ENCODE measurements around the gene MGME1. TPM values are rescaled to one million over a fixed set of nuclear protein-coding genes. Genes with fewer than 3 reads are reported as not detected.

Gene MGME1
- total RNA-seq, 4 donors from 2014 or later = 7.8 to 23.0 (median 14.9) TPM

DNA sequence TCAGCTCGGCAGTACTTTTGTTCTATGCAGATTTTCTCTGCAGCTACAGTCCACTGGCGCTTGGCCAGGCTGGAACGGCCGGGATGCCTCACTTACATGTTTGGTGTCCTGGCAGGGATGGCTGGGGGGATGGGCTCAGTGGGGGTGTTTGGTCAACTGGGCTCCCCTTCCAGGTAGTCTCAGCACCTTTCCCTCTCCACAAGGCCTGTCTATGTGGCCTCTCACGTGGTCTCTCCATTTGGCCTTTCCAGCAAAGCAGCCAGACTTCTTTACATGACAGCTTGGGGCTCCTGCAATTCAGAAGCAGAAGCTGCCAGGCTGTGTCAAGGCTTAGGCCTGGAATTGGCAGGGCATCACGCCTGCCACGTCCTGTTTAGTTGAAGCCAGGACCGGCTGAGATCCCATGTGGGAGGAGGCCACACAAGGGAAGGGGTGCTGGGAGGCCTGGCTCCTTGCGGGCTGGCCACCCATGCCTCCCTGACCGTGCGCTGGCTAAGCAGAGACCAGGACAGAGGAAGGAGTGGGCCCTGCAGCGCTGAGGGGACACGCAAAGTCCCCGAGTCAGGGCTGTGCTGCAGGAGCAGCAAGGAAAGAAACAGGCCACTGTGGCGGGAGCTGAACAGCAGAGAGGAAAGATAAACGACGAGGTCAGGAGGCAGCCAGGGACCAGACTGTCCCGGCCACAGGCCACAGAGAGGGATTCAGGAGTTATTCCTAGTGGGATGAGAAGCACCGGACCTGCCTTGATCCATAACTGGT is 38.9 kb downstream of the MGME1 start:
- TF ChIP-seq CTCF (IDR thresholded peaks at IDR 0.05; ENCODE audit: low read depth) = no peak

DNA sequence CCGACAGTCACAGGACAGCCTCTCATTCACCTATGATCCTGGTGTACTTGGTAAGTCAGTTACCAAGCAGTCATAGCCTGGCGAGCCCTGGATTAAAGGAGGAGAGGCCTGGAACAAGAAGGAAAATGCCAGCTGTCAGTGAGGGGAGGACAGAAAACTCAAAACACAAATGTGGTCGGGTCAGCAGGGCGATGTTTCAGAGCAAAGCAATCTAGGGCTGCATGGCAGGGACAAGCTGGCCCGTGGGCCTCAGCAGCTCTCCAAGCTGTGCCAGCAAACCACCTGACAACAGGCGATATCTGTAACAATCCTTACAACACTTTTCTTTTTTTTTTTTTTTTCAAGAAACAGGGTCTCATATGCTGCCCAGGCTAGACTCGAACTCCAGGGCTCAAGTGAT is 40.3 kb downstream of the MGME1 start:
- TF ChIP-seq CTCF (IDR thresholded peaks at IDR 0.05; ENCODE audit: low read depth) = no peak

- TF ChIP-seq CTCF (IDR thresholded peaks at IDR 0.05; ENCODE audit: low read depth) = no peak
Measured at GRCh38 chr20:18011482-18011881, 42.7 kb downstream of the MGME1 start.

DNA sequence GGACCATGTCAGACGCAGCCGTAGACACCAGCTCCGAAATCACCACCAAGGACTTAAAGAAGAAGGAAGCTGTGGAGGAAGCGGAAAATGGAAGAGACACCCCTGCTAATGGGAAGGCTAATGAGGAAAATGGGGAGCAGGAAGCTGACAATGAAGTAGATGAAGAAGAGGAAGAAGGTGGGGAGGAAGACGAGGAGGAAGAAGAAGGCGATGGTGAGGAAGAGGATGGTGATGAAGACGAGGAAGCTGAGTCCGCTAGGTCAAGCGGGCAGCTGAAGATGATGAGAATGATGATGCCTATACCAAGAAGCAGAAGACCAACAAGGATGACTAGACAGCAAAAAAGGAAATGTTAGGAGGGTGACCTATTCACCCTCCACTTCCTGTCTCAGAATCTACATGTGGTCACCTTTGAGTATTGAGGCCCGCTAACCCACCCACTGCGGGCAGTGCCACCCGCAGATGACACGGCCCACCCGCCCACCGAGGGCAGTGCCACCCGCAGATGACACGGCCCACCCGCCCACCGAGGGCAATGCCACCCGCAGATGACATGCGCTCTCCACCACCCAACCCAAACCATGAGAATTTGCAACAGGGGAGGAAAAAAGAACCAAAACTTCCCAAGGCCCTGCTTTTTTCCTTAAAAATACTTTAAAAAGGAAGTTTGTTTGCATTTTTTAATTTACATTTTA is 43.3 kb downstream of the MGME1 start:
- TF ChIP-seq CTCF (IDR thresholded peaks at IDR 0.05; ENCODE audit: low read depth) = no peak

DNA sequence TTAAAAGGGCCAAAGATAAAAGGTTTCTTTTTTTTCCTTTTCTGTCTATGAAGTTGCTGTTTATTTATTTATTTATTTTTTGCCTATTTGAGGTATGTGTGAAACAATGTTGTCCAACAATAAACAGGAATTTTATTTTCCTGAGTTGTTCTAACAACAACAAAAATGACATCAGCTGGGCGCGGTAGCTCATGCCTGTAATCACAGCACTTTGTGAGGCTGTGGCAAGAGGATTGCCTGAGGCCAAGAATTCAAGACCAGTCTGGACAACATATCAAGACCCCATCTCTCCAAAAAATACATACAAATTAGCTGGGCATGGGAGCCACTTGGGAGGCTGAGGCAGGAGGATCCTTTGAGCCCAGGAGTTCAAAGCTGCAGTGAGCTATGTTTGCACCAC is 44.1 kb downstream of the MGME1 start:
- no peak for TF ChIP-seq CTCF (IDR thresholded peaks at IDR 0.05; ENCODE audit: low read depth)

- TF ChIP-seq CTCF (IDR thresholded peaks at IDR 0.05; ENCODE audit: low read depth) = no peak
Measured at GRCh38 chr20:18014411-18014810, 45.6 kb downstream of the MGME1 start.

GRCh38 chr20:18016772-18017171 is 48.0 kb downstream of the MGME1 start:
- no peak for TF ChIP-seq CTCF (IDR thresholded peaks at IDR 0.05; ENCODE audit: low read depth)
